ENCODE results near the gene COA1. TPM values are rescaled to one million over a fixed set of nuclear protein-coding genes. Genes with fewer than 3 reads are reported as not detected.

The COA1 gene
- total and polyA plus RNA-seq, 2 donors (not counting 3 experiments of a cell fraction or from before 2014, with no cell fraction given) = 38.1 to 55.1 TPM

DNA sequence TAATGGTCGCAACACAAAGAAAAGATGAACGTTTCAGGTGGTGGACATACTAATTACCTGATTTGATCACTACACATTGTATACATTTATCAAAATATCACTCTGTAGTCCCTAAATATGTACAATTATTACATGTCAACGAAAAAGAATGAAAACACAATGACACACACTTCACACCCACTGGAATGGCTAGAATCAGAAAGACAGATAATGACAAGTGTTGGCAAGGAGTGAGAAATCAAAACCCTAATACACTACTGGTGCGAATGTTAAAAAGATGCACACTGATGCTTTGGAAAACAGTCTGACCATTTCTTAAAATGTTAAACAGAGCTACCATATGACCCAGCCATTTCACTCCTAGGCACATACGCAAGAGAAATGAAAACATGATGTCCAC lies 2.3 kb downstream of the COA1 start:
- CTCF ChIA-PET = no interaction called here
- H3K4me3 ChIP-seq (replicated peaks in 1 of 3; ENCODE audit: insufficient read depth in 1 of 3, low read depth in 1 of 3, low read length in 3 of 3) = no peak overlapping the region
- BruUV-seq (replicated peaks) = no TSS peak
- intact Hi-C loops (cut with micrococcal nuclease) (loop anchor here (5.0 to 10.0 kb wide), 3 partner anchors 90 to 1492 kb away; partner anchors contain the start of gene GLI3), dilution Hi-C loops (cut with MboI; ENCODE audit: extremely low pct_ligation_motif_present, low sequenced_read_pairs) (no loop called here)
- FAIRE-seq (no peak), DNase-seq (ENCODE audit: low read depth, low spot score) (no peak)
- no peak overlapping the region for H2AFZ ChIP-seq (ENCODE audit: low read depth, low read length)
- H4K20me1 ChIP-seq (replicated peaks; ENCODE audit: control insufficient read depth, extremely low read depth, insufficient read depth, low read length) = no peaks in the 10 kb centered on the region
- H3K4me1 ChIP-seq (ENCODE audit: control insufficient read depth, extremely low read depth, insufficient read depth, low read length) = peaks cover 14% of the 10 kb centered on the region
- no peak overlapping the region for H3K9ac ChIP-seq (replicated peaks; ENCODE audit: extremely low read depth, insufficient read depth, low read length)
- TF ChIP-seq, protein P1, sequence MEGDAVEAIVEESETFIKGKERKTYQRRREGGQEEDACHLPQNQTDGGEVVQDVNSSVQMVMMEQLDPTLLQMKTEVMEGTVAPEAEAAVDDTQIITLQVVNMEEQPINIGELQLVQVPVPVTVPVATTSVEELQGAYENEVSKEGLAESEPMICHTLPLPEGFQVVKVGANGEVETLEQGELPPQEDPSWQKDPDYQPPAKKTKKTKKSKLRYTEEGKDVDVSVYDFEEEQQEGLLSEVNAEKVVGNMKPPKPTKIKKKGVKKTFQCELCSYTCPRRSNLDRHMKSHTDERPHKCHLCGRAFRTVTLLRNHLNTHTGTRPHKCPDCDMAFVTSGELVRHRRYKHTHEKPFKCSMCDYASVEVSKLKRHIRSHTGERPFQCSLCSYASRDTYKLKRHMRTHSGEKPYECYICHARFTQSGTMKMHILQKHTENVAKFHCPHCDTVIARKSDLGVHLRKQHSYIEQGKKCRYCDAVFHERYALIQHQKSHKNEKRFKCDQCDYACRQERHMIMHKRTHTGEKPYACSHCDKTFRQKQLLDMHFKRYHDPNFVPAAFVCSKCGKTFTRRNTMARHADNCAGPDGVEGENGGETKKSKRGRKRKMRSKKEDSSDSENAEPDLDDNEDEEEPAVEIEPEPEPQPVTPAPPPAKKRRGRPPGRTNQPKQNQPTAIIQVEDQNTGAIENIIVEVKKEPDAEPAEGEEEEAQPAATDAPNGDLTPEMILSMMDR (IDR thresholded peaks at IDR 0.05; ENCODE audit: extremely low read depth in 1 of 2, insufficient read depth in 1 of 2, low read depth in 1 of 2, low read length in 2 of 2) = no peak
- TF ChIP-seq FOS (IDR thresholded peaks at IDR 0.05; ENCODE audit: borderline replicate concordance, insufficient read depth, low read length) (no peak), EZH2 (IDR thresholded peaks at IDR 0.05; ENCODE audit: borderline replicate concordance, low read depth, low read length, severe bottlenecking) (no peak)
- POLR2A ChIA-PET = no interaction called here
- H3K4me2 ChIP-seq (ENCODE audit: insufficient read depth, low read length) = no peak overlapping the region
- H3K27ac ChIP-seq (ENCODE audit: insufficient read depth, low read depth, low read length) = no peak overlapping the region
- H3K27me3 ChIP-seq (ENCODE audit: control insufficient read depth in 2 of 2, insufficient read depth in 2 of 2, low read length in 2 of 2) = peaks cover 0 to 3% of the 10 kb centered on the region in 2 experiments
- no peaks in the 10 kb centered on the region for H3K9me1 ChIP-seq (replicated peaks; ENCODE audit: control insufficient read depth, extremely low read depth, insufficient read depth, low read length)
- H3K79me2 ChIP-seq (ENCODE audit: control insufficient read depth, insufficient read depth, low read length) = peaks cover 55% of the 10 kb centered on the region
- no peaks in the 10 kb centered on the region for H3K9me3 ChIP-seq (replicated peaks; ENCODE audit: control insufficient read depth, insufficient read depth, low read length)
- H3K36me3 ChIP-seq (ENCODE audit: control insufficient read depth in 2 of 2, extremely low read depth in 1 of 2, insufficient read depth in 2 of 2, low read length in 2 of 2) = no peaks in the 10 kb centered on the region

DNA sequence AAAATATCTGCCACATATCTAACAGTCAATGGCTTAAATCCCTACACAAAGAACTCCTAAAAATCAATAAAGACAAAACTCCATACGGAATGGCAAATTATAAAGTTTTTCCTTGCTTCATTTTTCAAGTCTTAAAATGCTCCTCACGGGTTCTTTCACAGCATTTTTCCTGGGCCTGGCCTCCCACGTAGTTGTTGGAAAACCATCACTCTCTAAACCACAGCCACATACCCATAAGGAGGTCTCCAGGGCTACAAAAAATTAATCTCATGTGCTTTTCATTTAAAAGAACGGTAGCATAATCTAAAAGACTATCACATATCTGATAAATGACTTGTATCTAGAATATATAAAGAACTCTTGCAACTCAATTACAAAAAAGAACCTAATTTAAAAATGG lies 2.9 kb downstream of the COA1 start:
- POLR2A ChIA-PET = no interaction called here
- H3K4me1 ChIP-seq (ENCODE audit: control insufficient read depth, extremely low read depth, insufficient read depth, low read length) = peaks cover 14% of the 10 kb centered on the region
- peaks cover 55% of the 10 kb centered on the region for H3K79me2 ChIP-seq (ENCODE audit: control insufficient read depth, insufficient read depth, low read length)

More for the DNA sequence above, 2.9 kb downstream of the COA1 start:
- no peak for DNase-seq (ENCODE audit: low read depth, low spot score)
- H3K27ac ChIP-seq (ENCODE audit: insufficient read depth, low read depth, low read length) = no peak overlapping the region
- H3K27me3 ChIP-seq (ENCODE audit: control insufficient read depth in 2 of 2, insufficient read depth in 2 of 2, low read length in 2 of 2) = peaks cover 0 to 3% of the 10 kb centered on the region in 2 experiments
- TF ChIP-seq, protein P2, sequence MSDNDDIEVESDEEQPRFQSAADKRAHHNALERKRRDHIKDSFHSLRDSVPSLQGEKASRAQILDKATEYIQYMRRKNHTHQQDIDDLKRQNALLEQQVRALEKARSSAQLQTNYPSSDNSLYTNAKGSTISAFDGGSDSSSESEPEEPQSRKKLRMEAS (IDR thresholded peaks at IDR 0.05; ENCODE audit: insufficient read depth, insufficient read length) = no peak
- no peaks in the 10 kb centered on the region for H3K9me1 ChIP-seq (replicated peaks; ENCODE audit: control insufficient read depth, extremely low read depth, insufficient read depth, low read length)
- no peak for FAIRE-seq
- intact Hi-C loops (cut with micrococcal nuclease) (loop anchor here (5.0 to 10.0 kb wide), 3 partner anchors 91 to 1492 kb away; partner anchors contain the start of gene GLI3), dilution Hi-C loops (cut with MboI; ENCODE audit: extremely low pct_ligation_motif_present, low sequenced_read_pairs) (no loop called here)
- H2AFZ ChIP-seq (ENCODE audit: low read depth, low read length) = no peak overlapping the region
- H4K20me1 ChIP-seq (replicated peaks; ENCODE audit: control insufficient read depth, extremely low read depth, insufficient read depth, low read length) = no peaks in the 10 kb centered on the region
- no peak overlapping the region for H3K4me2 ChIP-seq (ENCODE audit: insufficient read depth, low read length)
- BruUV-seq (replicated peaks) = no TSS peak
- H3K36me3 ChIP-seq (ENCODE audit: control insufficient read depth in 2 of 2, extremely low read depth in 1 of 2, insufficient read depth in 2 of 2, low read length in 2 of 2) = no peaks in the 10 kb centered on the region
- H3K9me3 ChIP-seq (replicated peaks; ENCODE audit: control insufficient read depth, insufficient read depth, low read length) = no peaks in the 10 kb centered on the region
- H3K9ac ChIP-seq (replicated peaks; ENCODE audit: extremely low read depth, insufficient read depth, low read length) = no peak overlapping the region
- no peak overlapping the region for H3K4me3 ChIP-seq (replicated peaks in 1 of 3; ENCODE audit: insufficient read depth in 1 of 3, low read depth in 1 of 3, low read length in 3 of 3)
- CTCF ChIA-PET = interaction anchor here (1.5 kb wide), 1 partner anchor 144 kb away, joined by 7 read pairs; the partner anchor contains the start of gene STK17A
